Right renal pelvis (tissue), 4 donors: ENCODE measurements around the gene SAMD11. TPM values are rescaled to one million over a fixed set of nuclear protein-coding genes. Genes with fewer than 3 reads are reported as not detected.
A peak's percentile ranks its signal among the peaks of the same experiment; 100 is the strongest.

Source experiments
- DNase-seq, 4 donors: peaks; one replicate each; pipeline ENCODE4 v3.0.0-alpha.2; 2013; ENCODE audit warnings: low read depth in 4 of 4, low spot score in 3 of 4, missing footprints in 1 of 4
- polyA plus RNA-seq, 4 donors: library from polyadenylated mRNA; unstranded; fragments of 120-200 nt; gene quantifications; one replicate each; pipeline ENCODE4 v1.2.1, GENCODE V29; 2013; ENCODE audit not compliant: insufficient read length in 4 of 4

Gene SAMD11
- polyA plus RNA-seq, 4 donors: 54.0 to 86.3 (median 65.2) TPM

DNA sequence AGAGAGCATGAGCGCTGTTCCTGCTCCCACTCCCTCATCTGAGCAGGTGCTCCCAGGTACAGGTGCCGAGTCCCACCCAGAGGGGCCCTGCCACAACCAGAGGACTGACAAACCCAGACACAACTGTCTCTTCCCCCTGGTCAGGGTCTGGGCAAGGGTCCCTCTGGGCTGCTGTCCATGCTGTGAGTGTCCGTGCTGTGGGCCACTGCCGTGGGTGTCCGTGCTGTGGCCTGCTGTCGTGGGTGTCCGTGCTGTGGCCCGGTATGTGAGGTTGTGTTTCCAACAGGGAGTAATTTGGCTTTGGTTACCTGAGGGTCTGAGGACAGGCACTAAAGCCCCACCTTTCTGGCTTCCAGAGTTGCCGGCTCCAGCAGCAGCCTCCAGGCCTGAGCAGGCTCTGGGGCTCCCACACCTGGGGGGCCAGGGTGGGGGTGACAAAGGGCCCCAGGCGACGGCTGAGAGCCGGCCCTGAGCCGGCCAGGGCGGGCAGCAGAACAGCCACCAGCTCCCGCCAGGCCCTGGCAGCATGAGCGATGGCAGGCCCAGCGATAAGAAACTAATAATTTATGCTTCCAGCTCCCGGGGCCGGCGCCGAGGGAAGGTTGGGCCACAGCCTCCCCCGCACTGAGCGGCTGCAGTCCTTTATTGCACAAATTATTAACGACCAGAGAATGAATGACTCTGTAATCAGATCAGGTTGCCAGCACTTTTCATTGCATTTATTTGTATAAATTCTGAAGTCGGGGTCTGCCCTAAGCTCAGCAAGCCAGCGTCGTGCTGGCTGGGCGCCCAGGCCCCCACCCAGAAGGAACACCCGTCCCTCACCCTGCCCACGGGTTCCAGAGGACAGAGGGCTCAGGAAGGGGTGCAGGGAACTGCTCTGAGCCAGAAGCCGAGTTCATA is 7.3 kb upstream of the SAMD11 start:
- no peak for DNase-seq

DNA sequence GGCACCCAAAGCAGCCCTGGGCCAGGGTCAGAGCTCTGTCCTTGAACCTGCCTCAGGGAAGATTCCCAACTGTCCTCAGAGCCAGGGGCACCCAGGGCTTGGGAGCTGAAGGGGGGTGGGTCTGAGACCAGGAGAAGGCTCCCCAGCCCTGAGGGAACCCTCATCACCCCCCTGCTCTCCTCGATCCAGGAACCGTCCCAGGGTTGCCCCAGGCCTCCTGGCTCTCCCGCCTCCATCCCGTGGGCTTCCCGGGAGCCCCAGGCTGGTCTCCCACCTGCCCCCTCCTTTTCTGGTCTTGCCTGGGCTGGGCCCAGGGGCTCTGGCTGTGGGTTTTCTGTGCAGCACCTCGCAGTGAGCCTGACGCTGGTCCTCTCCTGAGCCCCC is 6.7 kb upstream of the SAMD11 start:
- no peak for DNase-seq

DNA sequence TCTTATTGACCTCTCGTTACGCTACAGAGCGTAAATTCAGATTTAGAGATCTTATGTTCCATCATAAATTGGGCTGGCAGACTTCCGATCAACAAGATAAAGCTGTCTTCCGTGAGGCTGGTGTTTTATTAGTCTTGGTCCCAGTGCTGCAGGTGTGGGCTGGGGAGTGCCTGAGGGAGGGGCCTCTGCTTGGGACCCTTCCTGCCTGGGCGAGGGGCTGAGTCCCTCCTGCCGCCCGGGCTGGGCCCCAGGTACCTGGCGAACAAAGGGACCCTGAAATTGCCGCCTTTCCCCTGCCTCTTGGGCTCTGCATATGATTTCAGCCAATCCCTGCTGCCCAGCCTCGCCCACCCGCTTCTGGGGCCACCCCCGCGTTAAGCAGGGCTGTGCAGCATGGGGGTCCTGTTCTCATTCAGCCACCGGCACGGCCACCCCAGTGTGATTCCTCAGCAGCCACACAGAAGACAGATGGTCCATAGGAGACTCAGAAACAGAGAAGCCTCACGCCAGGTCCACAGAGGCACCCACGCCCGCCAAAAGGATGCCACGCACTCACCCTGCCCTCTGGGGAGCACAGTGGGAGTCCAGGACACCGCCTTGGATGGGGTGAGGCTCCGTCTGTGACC is 6.1 kb upstream of the SAMD11 start:
- no peak for DNase-seq

DNA sequence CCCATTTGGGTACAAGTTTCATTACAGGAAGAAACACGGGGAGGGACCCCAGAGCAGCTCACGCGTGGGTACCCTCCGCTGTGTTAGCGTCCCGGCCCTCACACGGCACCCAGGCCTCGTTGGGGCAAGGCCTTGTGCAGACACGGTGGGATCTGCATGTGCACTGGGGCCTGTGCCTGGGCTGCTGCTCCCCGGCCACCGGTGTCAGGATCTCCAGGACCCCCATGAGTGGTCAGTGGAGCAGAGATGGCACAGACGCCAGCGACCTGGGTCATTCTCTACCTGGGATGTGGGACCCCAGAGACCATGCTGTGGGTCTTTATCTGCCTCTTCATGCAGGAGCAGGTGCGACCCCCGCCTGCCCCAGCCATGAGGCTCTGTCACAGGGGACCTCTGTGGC is 5.4 kb upstream of the SAMD11 start:
- DNase-seq: no peak

DNA sequence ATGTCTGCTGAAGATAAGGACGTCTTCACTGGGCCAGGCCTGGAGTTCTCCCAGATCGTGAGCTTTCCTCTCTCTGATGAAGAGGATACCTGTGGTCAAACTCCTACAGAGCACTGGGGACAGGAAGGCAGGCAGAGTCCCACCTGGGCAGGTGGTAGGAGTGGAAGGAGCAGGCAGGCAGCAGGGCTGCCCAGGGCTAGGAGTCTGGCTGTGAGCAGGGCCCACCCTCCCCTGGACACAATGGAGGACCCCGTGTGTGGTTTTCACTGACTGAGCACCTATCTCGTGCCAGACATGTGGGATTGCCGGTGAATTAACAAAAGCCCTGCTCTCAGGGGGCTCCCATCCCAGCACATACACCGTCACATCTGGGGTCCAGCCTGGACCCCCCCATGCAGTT is 4.9 kb upstream of the SAMD11 start:
- no peak for DNase-seq

DNA sequence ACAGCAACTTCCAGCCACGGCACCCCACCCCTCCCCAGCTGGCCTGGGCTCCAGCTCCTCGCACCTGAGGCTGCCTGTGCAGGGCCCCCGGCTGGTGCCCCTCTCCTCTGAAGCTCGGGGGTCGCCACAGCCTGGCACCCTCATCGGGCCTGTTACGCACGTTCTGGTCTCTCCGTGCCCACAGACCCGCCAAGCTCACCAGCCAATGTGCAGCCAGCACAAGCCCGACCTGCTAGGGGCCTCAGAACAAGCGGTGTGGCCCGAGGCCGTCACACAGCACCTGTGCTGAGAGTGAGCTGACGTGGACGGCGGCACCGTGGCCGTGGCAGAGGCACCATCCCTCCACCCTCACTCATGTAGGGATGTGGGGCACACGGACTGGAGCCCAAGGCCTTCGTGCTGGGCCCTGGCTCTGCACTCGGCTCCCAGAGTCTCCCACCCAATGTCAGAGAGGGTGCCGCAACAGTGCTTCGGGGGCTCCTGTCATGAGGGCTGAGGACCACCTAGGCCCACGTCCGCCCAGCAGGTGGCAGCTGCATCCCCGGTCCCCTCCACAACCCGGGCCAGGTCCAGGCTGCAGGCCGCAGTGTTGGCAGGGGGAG is 4.4 kb upstream of the SAMD11 start:
- DNase-seq: no peak

DNA sequence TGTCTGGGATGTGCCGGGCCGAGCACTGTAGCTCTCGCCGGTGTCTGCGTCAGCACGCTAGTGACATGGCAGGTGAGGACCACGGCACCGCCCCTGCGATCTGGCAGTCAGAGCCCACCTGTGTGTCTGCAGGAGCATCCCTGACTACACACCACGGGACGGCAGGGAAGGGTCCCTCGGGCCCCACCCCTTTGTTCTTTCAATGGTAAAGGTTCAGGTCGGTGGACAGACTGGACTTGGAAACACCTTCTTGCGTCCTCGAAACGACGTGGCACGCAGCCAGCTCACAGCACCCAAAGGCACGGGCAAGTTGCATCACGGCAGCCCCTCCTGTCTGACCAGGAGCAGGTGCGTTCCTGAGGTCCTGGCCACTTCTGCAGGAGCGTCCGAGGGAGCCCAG is 3.7 kb upstream of the SAMD11 start:
- no peak for DNase-seq

DNA sequence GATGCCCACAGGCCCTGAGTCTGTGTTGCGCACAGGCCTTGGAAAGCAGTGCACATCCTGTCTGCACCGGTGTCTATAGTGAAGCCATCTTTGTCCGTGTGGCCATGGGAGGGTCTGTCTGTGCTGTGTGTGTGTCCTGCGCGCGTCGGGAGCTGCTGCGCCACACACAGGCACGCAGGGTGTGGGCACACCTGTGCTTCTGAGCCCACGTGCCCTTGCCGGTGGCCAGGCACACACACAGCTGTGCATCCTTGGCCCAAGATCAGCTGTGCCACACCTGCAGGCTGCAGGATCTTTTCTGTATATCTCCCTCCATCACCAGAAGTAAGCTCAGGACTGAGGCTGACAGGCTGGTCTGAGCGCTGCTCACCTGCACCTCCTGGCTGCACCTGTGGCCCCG is 3.2 kb upstream of the SAMD11 start:
- no peak for DNase-seq

DNA sequence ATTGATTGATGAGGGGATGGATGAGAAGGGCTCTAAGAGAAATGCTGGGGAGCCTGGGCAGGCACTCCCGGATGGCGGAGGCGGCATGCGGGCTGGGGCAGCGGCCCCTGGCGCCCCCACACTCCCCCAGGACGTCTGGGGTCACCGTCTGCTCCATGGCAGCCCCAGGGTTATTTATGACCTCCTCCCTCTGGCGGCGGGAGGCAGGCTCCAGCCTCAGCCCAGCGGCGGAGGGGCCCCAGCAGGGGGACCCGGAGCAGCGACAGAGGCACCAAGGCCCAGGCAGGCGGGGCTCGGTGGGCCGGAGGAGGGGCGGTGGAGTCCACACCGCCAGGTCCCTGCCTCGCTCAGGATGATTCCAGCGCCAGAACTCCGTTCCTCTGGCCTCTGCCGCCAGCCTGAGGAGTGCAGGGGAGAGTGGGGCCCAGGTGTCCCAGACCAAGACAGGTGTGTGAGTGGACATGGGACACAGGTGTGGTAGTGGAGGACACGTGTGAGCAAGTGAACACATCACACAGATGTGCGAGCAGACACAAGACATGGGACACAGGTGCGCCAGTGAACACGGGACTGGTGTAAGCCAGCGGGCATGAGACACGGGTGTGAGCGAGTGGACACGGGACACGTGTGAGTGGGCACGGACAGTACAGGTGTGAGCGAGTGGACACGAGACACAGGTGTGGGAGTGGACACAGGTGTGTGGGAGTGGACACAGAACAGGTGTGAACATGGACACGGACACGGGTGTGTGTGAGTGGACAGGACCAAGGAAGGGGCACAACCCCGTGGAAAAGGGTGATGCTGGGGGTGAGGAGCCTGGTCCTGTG is 2.5 kb upstream of the SAMD11 start:
- DNase-seq: peak in 3 of 4 donors; percentile 82 to 87 (median 85)

DNA sequence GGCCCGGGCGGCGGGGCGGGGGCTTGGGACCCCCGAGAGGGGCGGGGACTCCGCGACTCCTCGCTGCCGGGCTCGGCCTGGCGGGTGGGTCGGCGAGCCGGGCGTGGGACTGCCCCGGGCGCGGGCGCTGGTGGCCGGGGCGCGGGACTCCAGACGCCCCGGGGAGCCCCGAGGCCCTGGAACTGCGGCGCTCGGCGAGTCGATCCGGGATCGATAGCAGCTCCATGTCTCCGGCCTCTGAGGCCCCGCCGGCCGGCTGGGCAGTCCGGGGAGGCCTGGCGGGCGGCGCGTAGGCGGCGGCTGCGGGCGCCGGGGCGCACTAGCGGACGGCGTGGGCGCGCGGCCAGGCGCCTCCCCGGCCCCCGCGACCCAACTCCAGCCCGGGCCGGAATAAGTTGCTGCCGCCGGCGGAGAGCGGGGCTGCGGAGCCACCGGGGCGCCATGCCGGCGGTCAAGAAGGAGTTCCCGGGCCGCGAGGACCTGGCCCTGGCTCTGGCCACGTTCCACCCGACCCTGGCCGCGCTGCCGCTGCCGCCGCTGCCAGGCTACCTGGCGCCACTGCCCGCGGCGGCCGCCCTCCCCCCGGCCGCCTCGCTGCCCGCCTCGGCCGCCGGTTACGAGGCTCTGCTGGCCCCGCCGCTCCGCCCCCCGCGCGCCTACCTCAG is 400 bp downstream of the SAMD11 start:
- no peak for DNase-seq

DNA sequence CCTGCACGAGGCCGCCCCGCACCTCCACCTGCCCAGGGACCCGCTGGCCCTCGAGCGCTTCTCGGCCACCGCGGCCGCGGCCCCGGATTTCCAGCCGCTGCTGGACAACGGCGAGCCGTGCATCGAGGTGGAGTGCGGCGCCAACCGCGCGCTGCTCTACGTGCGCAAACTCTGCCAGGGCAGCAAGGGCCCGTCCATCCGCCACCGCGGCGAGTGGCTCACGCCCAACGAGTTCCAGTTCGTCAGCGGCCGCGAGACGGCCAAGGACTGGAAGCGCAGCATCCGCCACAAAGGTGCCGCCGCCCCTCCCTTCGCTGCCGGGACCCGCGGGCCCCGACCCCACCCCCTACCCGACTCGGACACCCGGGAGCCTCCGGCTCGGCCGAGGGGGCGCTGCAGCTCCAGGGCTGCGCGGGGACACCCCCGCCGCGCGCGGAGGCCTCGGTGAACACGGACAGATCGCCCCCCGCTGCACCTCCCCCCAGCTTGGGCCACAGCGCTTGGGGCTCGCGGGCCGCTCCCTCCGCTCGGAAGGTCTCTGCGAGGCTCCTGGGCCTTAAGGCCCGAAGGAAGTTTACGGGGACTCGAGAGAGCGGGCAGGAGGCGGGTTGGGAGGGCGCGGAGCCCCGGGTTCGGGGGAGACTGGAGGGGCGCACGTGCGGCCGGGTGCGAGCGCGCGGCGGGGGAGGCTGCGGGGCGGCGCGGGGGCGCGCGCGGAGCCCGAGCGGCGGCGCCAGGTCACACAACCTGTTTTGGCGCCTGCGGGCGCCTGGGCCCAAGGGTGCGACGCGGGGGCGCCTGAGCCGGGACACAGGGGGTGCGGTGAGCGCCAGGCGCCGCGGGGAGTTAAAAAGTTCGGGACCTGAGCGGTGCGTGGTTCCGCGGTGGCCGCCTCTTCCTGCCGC is 1.2 kb downstream of the SAMD11 start:
- DNase-seq: no peak

DNA sequence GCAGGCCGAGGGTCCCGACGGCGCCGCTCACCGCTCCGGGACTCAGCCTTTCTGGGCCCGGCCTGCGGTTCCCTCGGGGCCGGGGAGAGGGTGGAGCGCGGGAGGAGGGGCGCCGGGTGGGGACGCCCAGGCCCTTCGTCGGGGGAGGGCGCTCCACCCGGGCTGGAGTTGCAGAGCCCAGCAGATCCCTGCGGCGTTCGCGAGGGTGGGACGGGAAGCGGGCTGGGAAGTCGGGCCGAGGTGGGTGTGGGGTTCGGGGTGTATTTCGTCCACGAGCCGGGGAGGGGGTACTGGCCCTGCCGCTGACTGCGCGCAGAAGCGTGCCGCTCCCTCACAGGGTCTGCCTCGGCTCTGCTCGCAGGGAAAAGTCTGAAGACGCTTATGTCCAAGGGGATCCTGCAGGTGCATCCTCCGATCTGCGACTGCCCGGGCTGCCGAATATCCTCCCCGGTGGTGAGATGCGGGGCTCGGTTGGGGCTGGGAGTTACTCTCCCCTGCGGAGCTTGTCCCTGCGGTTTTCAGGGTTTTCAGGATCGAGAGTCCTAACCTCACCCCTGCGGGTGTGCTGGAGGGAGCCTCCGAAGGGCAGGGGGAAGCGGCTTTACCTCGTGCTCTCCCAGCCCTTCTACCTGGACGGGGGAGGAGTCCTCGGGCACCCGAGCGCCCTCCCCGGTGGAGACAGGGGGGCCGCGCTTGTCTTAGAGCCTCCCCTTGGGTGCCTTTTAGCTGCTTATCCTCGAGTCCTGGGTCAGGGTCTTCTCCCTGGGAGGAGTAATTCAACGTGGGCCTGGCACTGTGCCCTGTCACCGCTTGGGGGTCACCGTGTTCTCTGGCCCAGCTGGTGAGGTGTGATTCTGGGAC is 2.1 kb downstream of the SAMD11 start:
- no peak for DNase-seq

DNA sequence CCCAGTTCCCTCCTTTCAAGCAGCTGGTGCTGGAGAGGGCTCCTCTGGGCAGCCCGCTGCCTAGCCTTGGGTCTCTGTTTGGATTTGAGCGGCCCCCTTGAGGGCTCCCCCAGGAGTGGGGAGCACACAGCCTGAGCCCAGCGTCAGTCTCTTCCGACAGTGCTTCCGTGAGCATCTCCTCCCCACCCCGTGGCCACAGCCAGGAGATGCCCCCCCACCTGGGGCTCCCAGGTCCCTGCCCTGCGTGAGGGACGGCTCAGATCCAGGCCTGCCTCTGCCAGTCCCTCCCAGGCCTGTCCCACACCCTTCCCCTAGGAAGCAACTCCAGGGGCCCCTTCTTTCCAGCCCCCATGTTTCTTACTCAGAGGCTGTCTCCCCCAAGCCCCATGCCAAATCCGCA is 3.5 kb downstream of the SAMD11 start:
- DNase-seq: no peak

DNA sequence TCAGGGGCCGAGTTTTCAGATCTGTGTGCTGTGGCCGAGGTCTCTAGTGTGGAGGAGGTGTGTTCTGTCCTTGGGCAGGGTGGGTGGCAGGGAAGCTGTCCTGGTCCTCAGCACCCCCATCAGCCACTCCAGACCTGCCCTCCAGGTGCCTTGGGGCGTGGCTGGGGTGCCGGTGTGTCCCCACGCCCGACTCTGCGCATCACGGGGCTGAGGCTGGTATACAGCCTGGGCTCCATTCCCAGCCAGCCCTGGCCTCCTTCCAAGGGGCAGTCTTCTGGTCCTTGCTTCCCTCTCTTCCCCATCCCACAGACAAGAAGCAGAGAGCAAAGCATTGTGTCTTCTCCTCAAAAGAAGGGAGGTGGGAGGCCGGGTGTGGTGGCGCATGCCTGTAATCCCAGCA is 4.0 kb downstream of the SAMD11 start:
- DNase-seq: no peak

DNA sequence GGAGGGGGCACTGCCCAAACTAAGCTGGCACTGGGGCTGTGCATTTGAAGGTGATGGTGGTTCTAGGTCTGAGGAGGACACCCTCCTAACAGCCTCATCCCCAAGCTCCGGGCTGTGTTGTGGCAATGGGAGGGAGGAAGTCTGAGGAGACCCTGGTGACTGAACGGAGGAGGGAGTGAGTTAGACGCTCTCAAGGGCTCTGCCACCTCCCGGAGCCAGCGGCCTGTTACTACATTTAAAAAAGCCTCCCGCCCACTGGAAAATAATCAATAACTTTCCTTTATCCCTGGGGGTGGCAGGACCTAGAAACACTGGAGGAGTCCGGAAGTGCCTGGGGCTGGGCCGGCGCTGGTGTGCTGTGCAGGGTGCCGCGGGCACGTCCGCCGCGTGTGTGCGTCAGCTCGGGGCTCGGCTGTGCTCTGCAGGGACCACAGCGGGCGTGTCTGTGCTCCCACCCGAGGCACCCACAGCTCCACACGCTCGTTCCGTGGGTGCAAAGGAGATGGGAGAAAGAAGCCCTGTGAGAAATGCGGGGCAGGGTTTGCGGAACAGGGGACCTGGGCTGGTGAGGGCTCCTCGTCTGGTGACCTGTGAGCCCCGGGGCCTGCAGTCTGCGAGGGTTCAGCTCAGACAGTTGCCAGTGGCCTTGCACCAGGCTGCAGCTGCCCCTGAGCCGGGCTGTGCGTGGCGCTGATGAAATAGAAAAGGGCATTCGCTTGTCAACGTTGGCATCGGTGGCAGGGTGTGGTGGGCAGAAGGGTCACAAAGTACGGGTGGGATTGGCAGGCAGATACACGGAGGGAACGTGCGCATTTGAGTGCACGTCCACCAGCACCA is 5.3 kb downstream of the SAMD11 start:
- no peak for DNase-seq

DNA sequence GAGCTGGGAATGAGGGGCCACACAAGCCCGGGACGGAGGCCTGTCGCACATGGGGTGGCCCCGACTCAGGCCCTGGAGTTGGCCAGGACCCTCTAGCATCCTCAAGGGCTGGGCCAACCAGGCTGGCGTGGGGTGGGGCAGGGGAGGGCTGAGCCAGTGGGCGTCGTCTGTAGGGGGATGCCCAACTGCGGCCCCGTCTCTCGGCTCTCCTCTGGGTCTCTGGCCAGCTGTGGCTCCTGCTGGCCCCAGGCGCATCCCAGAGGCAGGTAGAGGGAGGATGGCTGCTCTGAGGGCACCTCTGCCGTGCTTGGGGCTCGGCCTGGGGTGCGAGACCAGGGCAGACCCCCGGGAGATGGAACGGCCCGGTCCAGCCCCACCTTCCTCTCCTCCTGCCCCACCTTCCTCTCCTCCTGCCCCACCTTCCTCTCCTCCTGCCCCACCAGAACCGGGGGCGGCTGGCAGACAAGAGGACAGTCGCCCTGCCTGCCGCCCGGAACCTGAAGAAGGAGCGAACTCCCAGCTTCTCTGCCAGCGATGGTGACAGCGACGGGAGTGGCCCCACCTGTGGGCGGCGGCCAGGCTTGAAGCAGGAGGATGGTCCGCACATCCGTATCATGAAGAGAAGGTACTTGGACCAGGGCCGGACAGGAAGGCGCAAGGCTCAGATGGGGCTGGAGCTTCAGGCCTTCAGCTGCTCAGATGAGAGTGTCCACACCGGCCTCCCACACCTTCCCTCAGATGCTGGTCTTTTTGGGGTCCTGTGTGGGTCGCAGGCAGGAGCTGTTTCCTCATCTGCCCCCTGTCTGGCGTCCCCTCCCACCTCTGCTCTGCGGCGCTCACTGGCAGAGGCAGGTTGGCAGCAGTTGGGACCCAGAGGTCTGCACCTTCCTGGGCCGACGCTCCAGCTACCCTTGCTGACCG is 6.2 kb downstream of the SAMD11 start:
- DNase-seq: no peak
